NCI-H1105 (cell line): Measurements from ENCODE around the gene CLCA4.
"Not testable (repeated sequence)": the region's sequence is repeated elsewhere in the genome, so short reads cannot be mapped to it uniquely, and the experiment has no call there.

Experiments
- DNase-seq: peaks from one replicate; lab custom pipeline; 2025; lab: John Stamatoyannopoulos, UW

Gene CLCA4, protein sequence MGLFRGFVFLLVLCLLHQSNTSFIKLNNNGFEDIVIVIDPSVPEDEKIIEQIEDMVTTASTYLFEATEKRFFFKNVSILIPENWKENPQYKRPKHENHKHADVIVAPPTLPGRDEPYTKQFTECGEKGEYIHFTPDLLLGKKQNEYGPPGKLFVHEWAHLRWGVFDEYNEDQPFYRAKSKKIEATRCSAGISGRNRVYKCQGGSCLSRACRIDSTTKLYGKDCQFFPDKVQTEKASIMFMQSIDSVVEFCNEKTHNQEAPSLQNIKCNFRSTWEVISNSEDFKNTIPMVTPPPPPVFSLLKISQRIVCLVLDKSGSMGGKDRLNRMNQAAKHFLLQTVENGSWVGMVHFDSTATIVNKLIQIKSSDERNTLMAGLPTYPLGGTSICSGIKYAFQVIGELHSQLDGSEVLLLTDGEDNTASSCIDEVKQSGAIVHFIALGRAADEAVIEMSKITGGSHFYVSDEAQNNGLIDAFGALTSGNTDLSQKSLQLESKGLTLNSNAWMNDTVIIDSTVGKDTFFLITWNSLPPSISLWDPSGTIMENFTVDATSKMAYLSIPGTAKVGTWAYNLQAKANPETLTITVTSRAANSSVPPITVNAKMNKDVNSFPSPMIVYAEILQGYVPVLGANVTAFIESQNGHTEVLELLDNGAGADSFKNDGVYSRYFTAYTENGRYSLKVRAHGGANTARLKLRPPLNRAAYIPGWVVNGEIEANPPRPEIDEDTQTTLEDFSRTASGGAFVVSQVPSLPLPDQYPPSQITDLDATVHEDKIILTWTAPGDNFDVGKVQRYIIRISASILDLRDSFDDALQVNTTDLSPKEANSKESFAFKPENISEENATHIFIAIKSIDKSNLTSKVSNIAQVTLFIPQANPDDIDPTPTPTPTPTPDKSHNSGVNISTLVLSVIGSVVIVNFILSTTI

DNA sequence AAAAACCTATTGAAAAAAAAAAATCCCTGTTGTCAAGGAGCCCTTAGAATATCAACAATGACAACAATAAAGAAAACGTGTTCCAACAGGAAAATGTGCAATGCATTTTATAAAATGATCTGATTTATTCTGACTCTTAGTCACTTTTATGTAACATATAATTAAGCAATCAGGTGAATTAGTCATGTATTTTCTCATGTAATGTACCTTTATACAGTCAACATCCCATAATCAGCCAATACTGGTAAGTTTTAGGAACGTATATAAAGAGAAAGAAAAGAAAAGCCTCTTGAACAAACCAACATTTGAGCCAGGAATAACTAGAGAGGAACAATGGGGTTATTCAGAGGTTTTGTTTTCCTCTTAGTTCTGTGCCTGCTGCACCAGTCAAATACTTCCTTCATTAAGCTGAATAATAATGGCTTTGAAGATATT is at the start of gene CLCA4:
Gene CLCA4, plus strand, starts transcription at position 292 of the 435 bp plus-strand sequence. Its CDS starts 42 bp downstream, at position 334.
- DNase-seq = peak; percentile 77

DNA sequence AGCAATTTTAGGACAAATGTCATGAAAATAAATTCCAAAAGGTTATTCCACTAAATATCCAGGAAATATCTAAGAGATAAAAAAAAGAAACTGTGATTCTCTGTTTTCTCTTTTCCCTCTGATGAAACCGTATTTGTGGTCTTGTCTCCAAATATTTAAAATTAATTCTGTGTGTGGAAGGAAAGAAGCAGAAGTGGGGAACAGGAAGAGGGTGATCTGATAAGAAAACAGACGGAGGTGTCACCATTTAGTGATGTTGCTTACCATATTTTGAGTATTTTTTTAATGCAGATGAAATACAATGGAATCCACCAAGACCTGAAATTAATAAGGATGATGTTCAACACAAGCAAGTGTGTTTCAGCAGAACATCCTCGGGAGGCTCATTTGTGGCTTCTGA is 48.6 kb upstream of the CLCA4 start:
- DNase-seq = no peak

DNA sequence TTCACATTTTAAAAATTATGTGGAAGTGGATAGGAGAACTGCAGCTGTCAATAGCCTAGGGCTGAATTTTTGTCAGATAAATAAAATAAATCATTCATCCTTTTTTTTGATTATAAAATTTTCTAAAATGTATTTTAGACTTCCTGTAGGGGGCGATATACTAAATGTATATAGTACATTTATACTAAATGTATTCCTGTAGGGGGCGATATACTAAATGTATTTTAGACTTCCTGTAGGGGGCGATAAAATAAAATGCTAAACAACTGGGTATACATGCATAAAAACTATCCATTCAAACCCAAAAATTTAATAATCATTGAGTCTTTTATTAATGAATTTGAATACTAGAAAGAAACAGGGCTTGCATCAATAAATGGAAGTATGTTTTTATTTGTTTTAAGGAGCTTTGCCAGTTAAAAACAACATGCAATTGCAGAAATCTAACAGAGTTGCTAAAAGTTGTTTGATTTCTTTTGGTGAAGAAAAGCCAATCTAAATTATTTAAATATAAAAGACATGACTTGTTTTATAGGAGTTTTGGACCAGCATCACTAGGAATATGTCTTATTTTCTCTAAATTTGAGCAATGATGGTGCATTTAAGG is 46.8 kb upstream of the CLCA4 start:
- peak; percentile 50 for DNase-seq

DNA sequence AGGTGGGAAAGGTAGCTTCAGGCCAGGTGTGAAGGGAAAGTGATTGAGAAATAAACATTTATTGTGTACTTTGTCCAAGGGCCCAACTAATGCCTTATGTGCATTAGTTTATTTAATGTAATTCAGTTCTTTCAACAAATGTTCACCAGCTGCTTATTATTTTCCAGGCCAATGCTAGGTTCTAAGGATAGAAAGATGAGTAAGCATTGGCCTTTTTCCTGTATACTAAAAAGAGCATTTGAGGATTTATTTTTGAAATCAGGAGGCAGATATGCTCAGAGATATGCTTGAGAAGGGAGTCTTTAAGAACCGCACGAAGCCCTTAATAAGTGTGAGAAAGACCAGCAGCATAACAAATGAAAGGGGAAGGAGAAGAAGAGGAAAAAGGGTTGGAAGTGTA is 46.2 kb upstream of the CLCA4 start:
- no peak for DNase-seq

DNA sequence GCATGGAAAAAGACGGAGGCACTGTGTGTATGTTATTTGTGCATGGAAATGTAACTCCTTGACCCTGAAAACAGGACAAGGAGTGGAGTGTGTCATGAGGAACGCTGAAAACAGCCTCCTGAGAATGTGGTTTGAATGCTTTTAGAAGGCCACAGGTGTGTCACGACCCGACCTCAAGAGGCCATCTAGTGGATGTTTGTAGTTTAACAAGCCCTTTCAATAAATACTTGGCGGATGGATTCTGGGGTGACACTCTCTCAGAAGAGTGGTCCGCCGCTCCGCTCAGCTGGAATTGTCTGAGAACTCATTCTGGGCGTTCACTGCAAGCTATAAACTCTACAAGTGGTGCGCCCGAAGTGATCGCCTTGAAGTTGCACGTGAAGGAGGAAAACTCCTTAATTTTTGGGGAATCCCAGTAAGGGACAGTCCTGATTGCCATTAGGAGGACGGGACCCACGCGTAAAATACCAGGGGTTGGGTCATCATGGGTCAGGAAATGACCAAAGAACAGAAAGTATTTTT is 44.7 kb upstream of the CLCA4 start:
- not testable (repeated sequence) for DNase-seq

DNA sequence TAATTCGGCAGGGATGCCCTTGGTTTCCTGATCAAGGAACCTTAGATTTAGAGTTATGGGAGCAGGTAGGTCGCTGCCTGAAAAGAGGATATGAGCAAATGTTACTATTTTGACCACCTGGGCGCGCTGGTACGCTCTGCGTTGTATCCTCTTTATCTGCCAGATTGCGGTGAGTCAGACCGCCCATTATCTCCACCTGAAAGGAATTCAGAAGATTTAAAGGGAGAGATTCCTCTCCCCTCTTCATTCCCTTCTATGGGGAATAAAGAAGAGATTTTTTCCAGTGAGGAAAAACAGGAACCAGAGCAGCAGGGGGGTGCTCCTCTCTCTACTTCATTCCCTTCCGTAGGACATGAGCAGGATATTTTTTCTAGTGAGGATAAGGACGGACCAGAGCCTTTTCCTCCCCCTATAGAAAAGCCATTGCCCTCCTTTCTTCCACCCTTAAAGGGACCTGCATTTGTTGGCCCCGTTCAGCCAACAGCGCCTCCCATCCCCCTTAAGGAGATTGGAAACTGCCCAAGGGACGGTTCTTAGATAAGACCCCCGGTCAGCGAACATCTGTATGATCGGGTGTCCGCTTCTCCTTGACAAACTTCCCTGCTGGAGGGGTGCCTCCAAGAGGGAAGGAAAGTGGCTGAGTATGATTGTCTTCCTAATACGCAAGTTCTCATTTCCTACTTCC is 44.0 kb upstream of the CLCA4 start:
- DNase-seq = no peak

DNA sequence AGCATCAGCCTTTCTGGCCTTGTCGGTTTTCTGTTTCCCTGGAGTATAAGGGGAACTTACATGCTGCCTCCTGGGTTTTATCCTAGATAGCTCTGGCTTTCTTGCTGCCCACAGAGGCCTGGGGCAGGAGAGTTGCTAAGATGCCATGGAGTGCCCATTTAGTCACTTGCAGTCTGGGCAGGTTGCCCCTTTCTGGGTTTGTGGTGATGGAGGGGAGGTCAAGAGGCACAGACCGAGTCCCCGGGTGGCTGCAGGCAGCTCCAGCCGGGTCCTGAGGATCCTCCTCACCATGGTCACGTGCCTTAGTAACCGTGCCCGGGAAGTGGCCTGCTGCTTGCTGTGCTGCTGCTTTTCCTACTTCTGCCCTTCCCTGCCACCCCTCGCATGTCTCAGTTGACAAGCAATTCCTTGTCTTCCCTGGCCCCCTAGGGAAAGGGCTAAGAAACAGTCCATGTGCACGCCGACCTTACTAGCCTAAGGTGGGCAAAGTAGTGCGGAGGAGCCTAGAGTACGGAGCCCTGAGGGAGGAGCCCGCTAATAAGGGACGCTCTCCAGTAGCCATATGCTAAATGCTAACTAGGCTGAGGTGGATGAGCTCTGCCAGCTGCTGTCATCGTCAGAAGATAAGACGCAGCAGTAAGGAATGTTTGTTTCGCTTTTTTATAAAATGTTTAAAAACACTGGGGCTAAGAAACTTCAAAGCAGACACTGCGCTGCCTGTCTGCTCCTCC is 43.3 kb upstream of the CLCA4 start:
- no peak for DNase-seq

DNA sequence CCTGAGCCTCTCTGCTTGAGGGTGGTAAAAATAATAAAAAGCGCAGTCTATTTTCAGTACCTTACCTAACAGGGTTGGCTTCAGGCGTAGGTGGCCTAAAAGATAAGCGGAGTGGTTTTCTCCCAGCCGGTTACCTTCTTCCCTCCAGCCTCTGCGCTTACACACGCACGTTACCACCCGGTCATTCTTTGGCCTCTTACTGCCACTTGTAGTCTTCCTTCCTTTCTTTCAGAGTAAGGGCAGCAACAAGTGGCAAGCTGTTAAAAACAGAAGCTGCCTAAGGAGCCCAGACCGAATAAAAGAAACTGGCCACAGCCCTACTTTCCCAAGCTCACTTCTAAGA is 42.8 kb upstream of the CLCA4 start:
- no peak for DNase-seq

DNA sequence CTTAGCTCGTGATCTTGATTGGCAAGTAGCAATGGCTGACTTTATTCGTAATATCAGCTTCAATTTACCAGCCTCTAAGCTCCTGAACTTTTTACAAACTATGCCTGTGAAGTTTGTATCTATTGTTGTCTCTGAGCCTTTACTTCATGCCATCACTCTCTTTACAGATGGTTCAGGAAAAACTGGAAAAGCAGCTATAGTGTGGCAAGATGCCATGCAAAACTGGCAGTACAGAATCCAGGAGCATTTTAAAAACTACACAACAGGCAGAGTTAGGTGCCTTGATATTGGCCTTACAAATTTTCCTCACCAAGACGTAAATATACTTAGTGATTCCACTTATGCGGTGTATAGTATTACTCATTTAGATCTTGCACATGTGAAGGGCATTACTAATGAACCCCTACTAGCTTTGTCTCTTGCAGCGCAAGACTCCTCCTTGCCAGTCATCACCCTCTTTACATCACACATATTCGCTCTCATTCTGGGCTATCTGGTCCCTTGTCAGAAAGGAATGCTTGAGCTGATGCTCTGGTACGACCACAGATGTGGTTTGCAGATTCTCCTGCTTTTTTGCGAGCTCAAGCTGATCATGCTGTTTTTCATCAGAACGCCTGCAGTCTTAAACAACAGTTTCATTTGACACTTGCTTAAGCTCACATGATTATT is 41.8 kb upstream of the CLCA4 start:
- DNase-seq = no peak

DNA sequence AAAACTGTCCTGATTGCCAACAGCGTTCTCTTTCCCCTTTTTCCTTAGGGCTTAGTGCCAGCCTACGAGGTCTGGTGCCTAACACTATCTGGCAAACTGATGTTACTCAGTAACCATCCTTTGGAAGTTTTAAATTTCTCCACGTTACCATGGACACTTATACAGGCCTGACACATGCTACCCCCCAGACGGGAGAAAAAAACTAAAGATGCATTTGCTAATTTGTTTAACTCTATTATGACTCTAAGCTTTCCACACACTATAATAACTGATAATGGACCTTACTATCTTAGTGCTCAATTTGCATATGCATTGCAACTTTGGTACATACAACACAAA is 41.3 kb upstream of the CLCA4 start:
- no peak for DNase-seq

DNA sequence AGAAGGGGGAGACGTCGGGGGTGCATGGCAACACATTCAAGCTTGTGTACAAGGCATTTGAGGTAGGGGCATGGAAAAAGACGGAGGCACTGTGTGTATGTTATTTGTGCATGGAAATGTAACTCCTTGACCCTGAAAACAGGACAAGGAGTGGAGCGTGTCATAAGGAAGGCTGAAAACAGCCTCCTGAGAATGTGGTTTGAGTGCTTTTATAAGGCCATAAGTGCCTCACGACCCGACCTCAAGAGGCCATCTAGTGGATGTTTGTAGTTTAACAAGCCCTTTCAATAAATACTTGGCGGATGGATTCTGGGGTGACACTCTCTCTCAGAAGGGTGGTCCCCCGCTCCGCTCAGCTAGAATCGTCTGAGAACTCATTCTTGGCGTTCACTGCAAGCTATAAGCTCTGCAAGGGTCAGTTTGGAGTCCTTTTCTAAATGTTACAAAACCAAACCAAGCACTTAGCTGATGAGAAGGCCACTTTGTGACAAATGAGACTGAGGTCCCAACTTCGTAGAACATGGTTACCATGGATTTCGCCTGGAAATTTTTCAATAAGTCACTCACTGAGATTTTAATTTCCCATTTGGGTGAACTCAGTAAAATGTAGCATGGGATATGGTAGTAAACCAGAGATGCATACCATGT is 38.8 kb upstream of the CLCA4 start:
- DNase-seq = no peak

DNA sequence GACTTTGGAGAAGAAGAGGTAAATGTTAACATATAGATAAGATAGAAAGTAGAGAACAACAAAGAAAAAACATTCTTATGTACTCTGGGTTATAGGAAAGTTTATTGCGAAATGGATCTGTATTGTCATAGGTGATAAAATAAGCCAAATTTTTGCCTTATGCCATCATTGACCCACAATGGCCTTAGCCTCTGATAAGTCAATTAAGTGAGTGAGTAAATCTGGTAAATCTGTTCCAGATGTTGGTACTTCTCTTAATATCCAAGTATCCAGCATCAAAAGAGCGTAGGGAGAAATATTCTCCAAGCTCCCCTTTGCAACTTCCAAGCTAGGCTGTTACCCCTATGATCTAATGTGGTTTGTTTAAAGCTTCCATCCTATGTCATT is 38.3 kb upstream of the CLCA4 start:
- no peak for DNase-seq

DNA sequence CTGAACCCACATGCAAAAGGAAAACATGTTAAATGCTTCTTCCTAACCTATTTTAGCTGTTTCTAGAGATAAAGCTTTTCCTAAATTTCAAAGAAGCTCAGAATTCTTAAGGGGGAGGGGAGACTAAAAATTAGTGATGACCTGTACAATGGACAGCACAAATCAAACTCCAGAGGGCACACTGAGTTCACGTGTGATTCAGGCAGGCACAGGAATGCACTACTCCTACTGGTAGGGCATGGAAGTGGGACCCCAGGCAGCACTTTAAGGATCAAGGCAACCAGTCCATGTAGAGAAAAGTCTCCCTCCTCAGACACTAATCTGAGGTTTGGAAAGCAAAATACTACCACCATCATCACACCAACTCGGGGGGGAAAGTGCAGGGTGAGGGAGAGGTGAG is 31.3 kb upstream of the CLCA4 start:
- DNase-seq = peak; percentile 50

DNA sequence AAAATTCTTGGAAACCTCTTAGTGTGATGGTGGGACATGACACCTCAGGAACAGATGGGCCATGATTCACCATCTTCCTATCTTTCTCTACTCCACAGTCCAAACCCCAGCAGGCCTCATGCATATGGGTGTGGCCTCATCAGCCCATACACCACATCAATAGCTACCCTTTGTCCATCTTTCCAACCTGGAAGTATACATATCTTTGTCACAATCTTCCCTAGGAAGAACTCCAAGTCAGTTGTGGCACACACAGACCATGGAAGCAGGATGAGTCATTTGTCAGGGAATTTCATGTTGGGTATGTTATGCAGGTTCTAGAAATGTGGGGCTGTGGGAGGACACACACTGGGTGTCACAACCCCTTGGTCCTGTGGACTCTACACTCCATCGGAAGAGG is 30.5 kb upstream of the CLCA4 start:
- DNase-seq = no peak

DNA sequence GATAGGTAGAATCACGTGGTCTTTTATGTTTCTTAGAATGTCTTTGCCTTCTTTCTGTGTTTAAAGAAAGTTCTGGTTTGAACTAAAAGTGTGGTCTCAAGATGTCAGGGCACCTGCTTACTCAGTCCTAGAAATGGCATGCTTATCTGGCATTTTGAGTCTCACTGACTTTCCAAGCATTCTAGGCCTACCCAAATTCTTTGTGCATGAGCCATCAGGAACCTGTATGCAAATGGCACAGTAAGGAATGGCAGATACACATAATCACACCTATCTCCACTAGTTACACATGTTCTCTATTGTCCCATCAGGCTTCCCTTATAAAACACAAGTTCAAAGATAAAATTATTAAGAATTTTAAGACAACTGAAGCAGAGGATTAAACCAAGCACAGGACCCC is 29.5 kb upstream of the CLCA4 start:
- DNase-seq = no peak

DNA sequence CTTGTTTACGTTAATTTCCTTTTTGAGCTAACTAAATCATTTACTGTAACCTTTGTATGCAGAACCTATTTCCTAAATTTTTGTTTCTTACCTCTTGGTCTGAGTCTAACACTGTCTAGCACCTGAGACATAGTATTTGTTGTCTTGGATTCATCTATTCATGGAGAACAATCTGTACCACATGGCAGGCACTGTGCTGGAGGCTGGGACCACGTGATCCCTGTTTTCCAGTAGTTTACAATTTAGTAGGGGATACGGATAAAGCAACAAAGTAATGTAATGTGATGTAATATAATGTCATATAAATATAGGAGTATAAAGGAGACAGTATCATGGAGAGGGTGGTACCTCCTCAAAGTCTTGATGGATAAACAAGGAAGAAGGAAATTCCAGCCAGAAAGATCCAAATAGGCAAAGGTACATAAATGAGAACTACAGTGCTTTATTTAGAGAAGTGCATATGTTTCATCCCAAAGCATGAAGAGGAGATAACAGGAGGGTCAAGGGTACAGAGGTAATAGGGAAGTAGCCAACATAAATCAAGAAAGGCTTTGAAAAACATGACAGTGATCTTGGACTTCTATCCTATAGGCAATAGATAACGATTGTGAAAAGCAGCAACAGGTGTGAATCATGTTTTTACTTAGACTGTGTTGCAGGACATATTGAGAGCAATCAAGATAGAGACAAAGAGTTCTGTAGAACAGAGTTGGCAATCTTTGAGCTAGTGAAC is 25.9 kb upstream of the CLCA4 start:
- no peak for DNase-seq

DNA sequence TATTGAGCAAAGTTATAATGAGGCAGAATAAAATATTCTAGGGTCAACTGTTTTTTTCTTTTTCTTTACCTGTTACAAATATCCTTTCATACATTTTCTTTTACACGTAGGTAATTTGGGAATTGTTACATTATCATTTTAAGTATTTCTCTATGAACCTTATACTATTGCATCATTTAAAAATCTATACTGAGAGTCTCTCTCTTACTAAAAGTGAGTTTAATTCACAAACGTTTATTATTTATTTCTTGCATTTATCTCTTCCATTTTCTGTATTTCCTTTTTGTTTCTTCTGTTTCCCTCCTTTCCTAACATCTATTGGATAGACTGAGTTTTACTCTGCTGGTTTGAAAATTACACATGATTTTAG is 25.4 kb upstream of the CLCA4 start:
- no peak for DNase-seq

DNA sequence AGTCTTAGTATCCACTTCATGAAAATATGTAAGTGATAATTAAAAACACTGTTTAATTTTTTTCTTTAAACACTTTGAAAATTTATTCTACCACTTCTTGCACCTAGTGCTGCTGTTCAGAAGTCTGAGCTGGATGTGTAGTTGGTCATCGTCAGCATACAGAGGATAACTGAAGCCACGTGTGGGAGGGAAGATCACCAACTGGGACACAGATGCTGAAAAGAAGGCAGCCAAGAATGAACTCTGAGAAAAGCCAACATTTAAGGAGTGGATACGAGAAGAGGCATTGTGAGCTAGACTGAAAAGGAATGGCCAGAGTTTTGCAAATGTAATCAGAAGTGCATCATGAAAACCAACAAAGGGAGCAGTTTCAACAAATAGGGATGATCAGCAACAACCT is 24.6 kb upstream of the CLCA4 start:
- no peak for DNase-seq

DNA sequence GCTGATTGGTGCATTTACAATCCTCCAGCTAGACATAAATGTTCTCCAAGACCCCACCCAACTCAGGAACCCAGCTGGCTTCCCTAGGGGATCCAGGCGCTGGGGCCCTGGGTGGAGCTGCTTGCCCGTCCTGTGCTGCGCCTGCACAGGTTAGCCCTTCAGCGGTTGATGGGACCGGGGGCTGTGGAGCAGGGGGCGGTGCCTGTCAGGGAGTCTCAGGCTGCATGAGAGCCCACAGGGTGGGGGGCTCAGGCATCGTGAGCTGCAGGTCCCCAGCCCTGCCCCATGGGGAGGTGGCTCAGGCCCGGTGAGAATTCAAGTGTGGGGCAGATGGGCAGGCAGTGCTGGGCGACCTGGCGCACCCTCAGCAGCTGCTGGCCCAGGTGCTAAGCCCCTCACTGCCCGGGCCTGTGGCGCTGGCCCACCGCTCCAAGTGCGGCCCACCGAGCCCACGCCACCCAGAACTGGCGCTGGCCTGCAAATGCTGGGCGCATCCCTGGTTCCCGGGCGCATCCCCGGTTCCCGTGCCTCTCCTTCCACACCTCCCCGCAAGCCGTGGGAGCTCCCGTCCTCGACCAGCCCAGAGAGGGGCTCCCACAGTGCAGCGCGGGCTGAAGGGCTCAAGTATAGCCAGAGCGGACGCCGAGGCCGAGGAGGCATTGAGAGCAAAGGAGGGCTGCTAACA is 23.1 kb upstream of the CLCA4 start:
- DNase-seq = no peak
